GM10248 (cell line): ENCODE data around the gene GRIA1.

Source experiments
- CTCF ChIA-PET: fragments of 300-600 bp; sonication (Branson Sonifier 250); formaldehyde crosslinking; extraction: SDS; loops from one replicate; lab custom pipeline; 2021; ENCODE audit warnings: antibody characterized with exemption; lab: Yijun Ruan, JAX
- POLR2A ChIA-PET: fragments of 350-650 bp; sonication (Branson Sonifier 250); formaldehyde crosslinking; extraction: SDS; loops from one replicate; lab custom pipeline; 2020; ENCODE audit warnings: antibody characterized with exemption; lab: Yijun Ruan, JAX
- DNase-seq: peaks from one replicate; pipeline ENCODE4 v3.0.0; 2012; ENCODE audit errors: extremely low spot score
- TF ChIP-seq, protein P1 (sequence below): IDR thresholded peaks from 2 replicates; pipeline ENCODE4 v1.5.1; 2012; ENCODE audit warnings: mild to moderate bottlenecking, low read depth; ENCODE audit errors: extremely low read depth, missing control alignments, control extremely low read depth

The GRIA1 gene

DNA sequence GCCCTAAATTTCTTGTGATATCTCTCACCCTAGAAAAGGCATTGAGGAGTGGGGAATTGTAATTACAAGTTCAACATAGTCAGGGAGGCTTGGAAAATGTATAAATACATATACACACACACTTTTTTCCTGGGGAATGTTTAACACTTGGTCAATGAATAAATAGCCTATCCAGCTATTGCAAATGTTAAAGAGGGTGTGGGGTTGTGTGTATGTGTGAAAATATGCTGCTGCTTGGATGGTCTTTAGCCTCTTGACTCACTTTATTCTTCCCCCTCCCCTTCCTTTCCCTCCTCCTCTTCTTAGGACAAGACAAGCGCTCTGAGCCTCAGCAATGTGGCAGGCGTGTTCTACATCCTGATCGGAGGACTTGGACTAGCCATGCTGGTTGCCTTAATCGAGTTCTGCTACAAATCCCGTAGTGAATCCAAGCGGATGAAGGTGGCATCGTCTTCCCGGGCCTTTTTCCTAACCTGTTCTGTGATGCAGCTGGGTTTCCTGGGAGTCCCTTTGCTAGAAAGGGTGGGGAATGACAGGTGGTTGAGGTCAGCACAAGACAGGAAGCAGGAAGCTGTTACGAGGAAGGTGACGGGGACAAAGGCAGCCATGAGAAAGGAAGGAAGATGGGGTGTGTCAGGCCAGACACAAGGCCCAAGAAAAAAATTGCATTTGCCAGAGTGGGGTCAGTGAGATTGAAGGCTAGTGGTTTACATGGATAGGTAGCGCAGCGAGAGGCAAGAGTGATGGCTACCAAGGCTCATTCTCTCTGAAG lies 311.8 kb downstream of the GRIA1 start:
- TF ChIP-seq, protein P1, sequence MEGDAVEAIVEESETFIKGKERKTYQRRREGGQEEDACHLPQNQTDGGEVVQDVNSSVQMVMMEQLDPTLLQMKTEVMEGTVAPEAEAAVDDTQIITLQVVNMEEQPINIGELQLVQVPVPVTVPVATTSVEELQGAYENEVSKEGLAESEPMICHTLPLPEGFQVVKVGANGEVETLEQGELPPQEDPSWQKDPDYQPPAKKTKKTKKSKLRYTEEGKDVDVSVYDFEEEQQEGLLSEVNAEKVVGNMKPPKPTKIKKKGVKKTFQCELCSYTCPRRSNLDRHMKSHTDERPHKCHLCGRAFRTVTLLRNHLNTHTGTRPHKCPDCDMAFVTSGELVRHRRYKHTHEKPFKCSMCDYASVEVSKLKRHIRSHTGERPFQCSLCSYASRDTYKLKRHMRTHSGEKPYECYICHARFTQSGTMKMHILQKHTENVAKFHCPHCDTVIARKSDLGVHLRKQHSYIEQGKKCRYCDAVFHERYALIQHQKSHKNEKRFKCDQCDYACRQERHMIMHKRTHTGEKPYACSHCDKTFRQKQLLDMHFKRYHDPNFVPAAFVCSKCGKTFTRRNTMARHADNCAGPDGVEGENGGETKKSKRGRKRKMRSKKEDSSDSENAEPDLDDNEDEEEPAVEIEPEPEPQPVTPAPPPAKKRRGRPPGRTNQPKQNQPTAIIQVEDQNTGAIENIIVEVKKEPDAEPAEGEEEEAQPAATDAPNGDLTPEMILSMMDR: no peak

DNA sequence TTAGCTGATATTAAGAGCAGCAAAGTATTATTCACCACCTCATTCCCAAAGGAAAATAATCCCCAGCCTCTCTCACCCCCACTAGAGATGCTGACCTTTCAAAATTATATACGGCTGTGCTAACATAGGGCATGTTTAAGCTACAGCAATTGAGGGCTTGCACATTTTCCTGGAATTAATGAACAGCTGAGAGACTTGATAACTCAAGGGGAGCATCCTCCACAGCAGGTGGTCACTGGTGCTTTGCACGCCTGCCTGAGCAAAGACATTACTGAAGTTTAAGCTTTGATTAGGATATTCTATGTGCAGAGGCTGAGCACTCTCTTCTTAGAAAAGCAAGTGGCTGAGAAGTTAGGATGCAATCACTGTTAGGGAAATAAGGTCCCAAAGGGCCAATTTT lies 317.3 kb downstream of the GRIA1 start:
- ChIA-PET CTCF (interaction anchor here (1.0 kb wide), 1 partner anchor 19 kb away, joined by 4 read pairs; no protein-coding TSS in a partner anchor), POLR2A (no interaction called here)
- no peak for DNase-seq
- TF ChIP-seq, protein P1: no peak

More for the DNA sequence above, 311.8 kb downstream of the GRIA1 start:
- ChIA-PET CTCF (no interaction called here), POLR2A (no interaction called here)
- DNase-seq: no peak

DNA sequence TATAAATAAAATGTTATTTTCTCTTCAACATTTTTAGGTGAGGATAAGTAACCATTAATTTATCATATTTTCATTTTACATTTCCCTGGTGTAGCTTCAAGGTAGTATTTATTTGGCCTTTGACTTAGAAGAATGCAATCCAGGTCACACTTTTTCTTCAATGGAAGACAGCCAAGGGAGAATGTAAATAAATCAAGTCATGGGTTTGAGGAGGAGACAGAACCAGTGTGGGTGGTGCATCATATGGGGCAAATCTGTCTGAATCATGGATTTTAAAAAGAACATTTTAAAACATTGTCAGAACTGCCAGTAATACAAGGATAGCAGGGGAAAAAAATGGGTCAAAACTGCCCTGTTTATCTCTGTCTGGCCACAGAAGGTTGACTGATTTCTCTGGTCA lies 318.7 kb downstream of the GRIA1 start:
- ChIA-PET POLR2A (no interaction called here), CTCF (interaction anchor here (0.8 kb wide), 1 partner anchor 9 kb away, joined by 3 read pairs; no protein-coding TSS in a partner anchor)
- TF ChIP-seq, protein P1: no peak
- no peak for DNase-seq

DNA sequence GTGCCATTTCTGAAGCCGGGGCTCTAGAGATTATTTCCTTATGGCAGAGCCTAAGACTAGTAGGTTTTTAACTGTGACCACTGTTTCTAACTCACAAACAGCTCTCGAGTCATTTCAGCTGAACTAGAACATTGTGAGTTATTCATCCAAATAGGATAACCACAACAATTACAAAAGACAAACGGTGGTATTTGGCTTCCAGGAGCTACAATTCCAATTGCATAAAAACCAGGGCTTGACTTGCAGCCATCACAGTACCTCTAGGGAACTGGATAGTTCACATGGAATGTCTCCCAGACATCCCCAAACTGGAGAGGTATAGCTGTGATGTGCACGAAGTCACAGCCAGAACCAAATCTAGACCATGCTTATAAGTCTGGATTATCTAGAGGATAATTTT lies 323.4 kb downstream of the GRIA1 start:
- DNase-seq: no peak
- ChIA-PET POLR2A (no interaction called here), CTCF (no interaction called here)
- TF ChIP-seq, protein P1: no peak

DNA sequence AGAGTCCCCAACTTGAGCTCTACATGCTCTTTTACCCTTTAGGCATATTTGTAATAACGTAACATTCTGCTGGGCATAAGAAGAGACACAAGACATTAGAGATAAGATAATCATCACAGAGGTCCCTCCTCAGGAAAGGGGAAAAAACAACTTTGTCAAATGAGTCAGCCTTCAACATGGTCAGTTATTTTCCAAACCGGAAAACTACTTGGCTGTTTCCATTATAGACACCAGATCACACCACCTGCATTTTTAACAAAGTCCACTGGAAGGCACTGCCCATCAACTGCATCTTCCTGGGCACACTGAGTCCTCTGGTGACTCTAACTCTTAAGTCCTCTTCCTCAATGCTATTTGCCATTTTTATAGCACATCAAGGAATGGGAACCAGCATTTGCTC lies 326.4 kb downstream of the GRIA1 start:
- TF ChIP-seq, protein P1: no peak
- DNase-seq: no peak
- CTCF ChIA-PET: no interaction called here
- POLR2A ChIA-PET: no interaction called here

DNA sequence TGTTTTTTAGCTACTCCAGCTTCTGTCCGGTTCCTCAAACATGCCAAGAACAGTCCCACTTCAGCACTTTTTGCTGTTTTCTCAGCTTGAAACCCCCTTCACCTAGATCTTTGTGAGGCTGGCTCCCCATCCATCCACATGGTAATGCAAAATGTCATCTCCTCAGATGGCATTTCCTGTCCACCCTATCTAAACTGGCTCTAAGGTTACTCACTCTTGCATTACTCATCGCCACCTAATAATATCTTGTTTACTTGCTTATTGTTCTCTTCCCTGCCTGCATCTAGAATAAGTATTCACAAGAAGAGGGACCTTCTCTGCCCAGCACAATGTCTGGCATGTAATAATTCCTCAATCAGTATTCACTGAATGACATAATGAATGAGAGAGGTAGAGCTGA lies 328.2 kb downstream of the GRIA1 start:
- CTCF ChIA-PET: interaction anchor here (1.1 kb wide), 1 partner anchor 14 kb away, joined by 4 read pairs; no protein-coding TSS in a partner anchor

More for the DNA sequence above, 328.2 kb downstream of the GRIA1 start:
- DNase-seq: no peak
- POLR2A ChIA-PET: no interaction called here
- TF ChIP-seq, protein P1: no peak
